H7 (cell line): ENCODE data around the gene FOXN3. TPM values are rescaled to one million over a fixed set of nuclear protein-coding genes. Genes with fewer than 3 reads are reported as not detected.

Source experiments
- DNase-seq: peaks from one replicate; pipeline ENCODE4 v3.0.0; 2012
- H3K27me3 ChIP-seq: 2 replicates; pipeline ENCODE4 v1.6.0; 2011; ENCODE audit warnings: mild to moderate bottlenecking, low read length; ENCODE audit not compliant: control insufficient read depth, insufficient read depth
- H3K36me3 ChIP-seq: replicated peaks from 2 replicates; pipeline ENCODE4 v1.5.1; 2011; ENCODE audit warnings: low read length; ENCODE audit not compliant: control insufficient read depth, insufficient read depth
- H3K4me3 ChIP-seq: 2 replicates; pipeline ENCODE4 v1.5.1; 2011; ENCODE audit warnings: low read depth, mild to moderate bottlenecking, control low read depth, low read length, moderate library complexity; ENCODE audit not compliant: insufficient read depth
- total RNA-seq: library from RNA; depleted of rRNA; stranded (reverse); fragments of >200 nt; shearing (Covaris generic); gene quantifications from 2 replicates; pipeline ENCODE4 v1.2.3, GENCODE V29; 2014

FOXN3 gene
- total RNA-seq, 1 experiment from 2014 or later, result 64.6 TPM

GRCh38 chr14:89407856-89408255, 9.2 kb downstream of the FOXN3 start:
- H3K4me3 ChIP-seq, result no peak overlapping the region
- peaks cover 20% of the 10 kb centered on the region for H3K36me3 ChIP-seq

GRCh38 chr14:89406941-89407340, 10.1 kb downstream of the FOXN3 start:
- no peaks in the 10 kb centered on the region for H3K27me3 ChIP-seq
- H3K36me3 ChIP-seq, result peaks cover 14% of the 10 kb centered on the region
- no peak for DNase-seq
- no peak overlapping the region for H3K4me3 ChIP-seq

More at GRCh38 chr14:89407856-89408255, 9.2 kb downstream of the FOXN3 start:
- no peaks in the 10 kb centered on the region for H3K27me3 ChIP-seq
- DNase-seq, result no peak

- Histone ChIP-seq H3K4me3 (no peak overlapping the region), H3K27me3 (no peaks in the 10 kb centered on the region), H3K36me3 (peaks cover 12% of the 10 kb centered on the region)
- DNase-seq, result no peak
Measured at GRCh38 chr14:89406361-89406760, 10.7 kb downstream of the FOXN3 start.

GRCh38 chr14:89405712-89406111, 11.3 kb downstream of the FOXN3 start:
- peaks cover 8% of the 10 kb centered on the region for H3K36me3 ChIP-seq
- H3K27me3 ChIP-seq, result no peaks in the 10 kb centered on the region
- DNase-seq, result no peak
- H3K4me3 ChIP-seq, result no peak overlapping the region

- no peaks in the 10 kb centered on the region for H3K27me3 ChIP-seq
- H3K36me3 ChIP-seq, result peaks cover 7% of the 10 kb centered on the region
- no peak overlapping the region for H3K4me3 ChIP-seq
- DNase-seq, result no peak
Measured at GRCh38 chr14:89402363-89402762, 14.7 kb downstream of the FOXN3 start.

- no peaks in the 10 kb centered on the region for H3K27me3 ChIP-seq
- DNase-seq, result no peak
- no peak overlapping the region for H3K4me3 ChIP-seq
- H3K36me3 ChIP-seq, result peaks cover 7% of the 10 kb centered on the region
Measured at GRCh38 chr14:89401761-89402160, 15.3 kb downstream of the FOXN3 start.

- Histone ChIP-seq H3K36me3 (peaks cover 7% of the 10 kb centered on the region), H3K27me3 (no peaks in the 10 kb centered on the region), H3K4me3 (no peak overlapping the region)
- no peak for DNase-seq
Measured at GRCh38 chr14:89401241-89401640, 15.8 kb downstream of the FOXN3 start.

- DNase-seq, result no peak
- peaks cover 5% of the 10 kb centered on the region for H3K36me3 ChIP-seq
- no peaks in the 10 kb centered on the region for H3K27me3 ChIP-seq
- no peak overlapping the region for H3K4me3 ChIP-seq
Measured at GRCh38 chr14:89400529-89400928, 16.5 kb downstream of the FOXN3 start.

- peak; percentile 69 for DNase-seq
- Histone ChIP-seq H3K27me3 (no peaks in the 10 kb centered on the region), H3K4me3 (no peak overlapping the region), H3K36me3 (peaks cover 4% of the 10 kb centered on the region)
Measured at GRCh38 chr14:89399594-89400068, 17.4 kb downstream of the FOXN3 start.

- H3K4me3 ChIP-seq, result no peak overlapping the region
- peaks cover 4% of the 10 kb centered on the region for H3K36me3 ChIP-seq
- DNase-seq, result no peak
- H3K27me3 ChIP-seq, result no peaks in the 10 kb centered on the region
Measured at GRCh38 chr14:89399157-89399556, 17.9 kb downstream of the FOXN3 start.

GRCh38 chr14:89397569-89398230, 19.3 kb downstream of the FOXN3 start:
- Histone ChIP-seq H3K36me3 (peaks cover 4% of the 10 kb centered on the region), H3K4me3 (no peak overlapping the region), H3K27me3 (no peaks in the 10 kb centered on the region)
- DNase-seq, result no peak

- no peaks in the 10 kb centered on the region; the same call in none of the 2 replicates for H3K36me3 ChIP-seq
- DNase-seq, result no peak
- no peak overlapping the region for H3K4me3 ChIP-seq
- no peaks in the 10 kb centered on the region for H3K27me3 ChIP-seq
Measured at GRCh38 chr14:89394972-89395371, 22.1 kb downstream of the FOXN3 start.

- Histone ChIP-seq H3K4me3 (no peak overlapping the region), H3K36me3 (no peaks in the 10 kb centered on the region; the same call in 1 of the 2 replicates), H3K27me3 (no peaks in the 10 kb centered on the region)
- no peak for DNase-seq
Measured at GRCh38 chr14:89393222-89393745, 23.7 kb downstream of the FOXN3 start.

- DNase-seq, result no peak
- Histone ChIP-seq H3K36me3 (peaks cover 1% of the 10 kb centered on the region; the same call in 1 of the 2 replicates), H3K4me3 (no peak overlapping the region), H3K27me3 (no peaks in the 10 kb centered on the region)
Measured at GRCh38 chr14:89392181-89392580, 24.9 kb downstream of the FOXN3 start.

GRCh38 chr14:89391556-89391955, 25.5 kb downstream of the FOXN3 start:
- Histone ChIP-seq H3K36me3 (peaks cover 1% of the 10 kb centered on the region; the same call in 1 of the 2 replicates), H3K4me3 (no peak overlapping the region), H3K27me3 (no peaks in the 10 kb centered on the region)
- no peak for DNase-seq
